BE2C (cell line): ENCODE data around the gene OLFM4.

Experiments
- DNase-seq: peaks from one replicate; pipeline ENCODE4 v3.0.0-alpha.2; 2020
- H3K27me3 ChIP-seq: fragments of 250-450 bp; sonication (Bioruptor Pico); 2 replicates; pipeline ENCODE4 v1.5.1; 2020; ENCODE audit warnings: mild to moderate bottlenecking
- H3K36me3 ChIP-seq: fragments of 250-450 bp; sonication (Bioruptor Pico); 2 replicates; pipeline ENCODE4 v1.5.1; 2020; ENCODE audit warnings: mild to moderate bottlenecking
- H3K4me1 ChIP-seq: fragments of 250-450 bp; sonication (Bioruptor Pico); 2 replicates; pipeline ENCODE4 v1.5.1; 2020
- H3K4me3 ChIP-seq: 2 replicates; pipeline ENCODE4 v1.5.1; 2011; ENCODE audit warnings: low read depth, low read length
- H3K9me3 ChIP-seq: fragments of 250-450 bp; sonication (Bioruptor Pico); 2 replicates; pipeline ENCODE4 v1.5.1; 2020
- CTCF ChIP-seq: IDR thresholded peaks from 2 replicates; pipeline ENCODE4 v1.5.1; 2012; ENCODE audit warnings: mild to moderate bottlenecking, low read depth, low read length

OLFM4 gene

GRCh38 chr13:53054569-53054968 is 26.0 kb downstream of the OLFM4 start:
- no peaks in the 10 kb centered on the region for H3K9me3 ChIP-seq
- no peak overlapping the region for H3K4me3 ChIP-seq
- H3K27me3 ChIP-seq, result peaks cover 8% of the 10 kb centered on the region; the same call in 1 of the 2 replicates
- no peak for DNase-seq
- no peaks in the 10 kb centered on the region for H3K4me1 ChIP-seq
- no peak for TF ChIP-seq CTCF
- no peaks in the 10 kb centered on the region for H3K36me3 ChIP-seq

GRCh38 chr13:53058065-53058679 is 29.6 kb downstream of the OLFM4 start:
- peaks cover 21% of the 10 kb centered on the region for H3K27me3 ChIP-seq
- H3K9me3 ChIP-seq, result no peaks in the 10 kb centered on the region
- no peak overlapping the region for H3K4me3 ChIP-seq
- no peaks in the 10 kb centered on the region for H3K4me1 ChIP-seq
- no peak for TF ChIP-seq CTCF
- DNase-seq, result no peak
- no peaks in the 10 kb centered on the region for H3K36me3 ChIP-seq

GRCh38 chr13:53060840-53061490 is 32.4 kb downstream of the OLFM4 start:
- Histone ChIP-seq H3K9me3 (no peaks in the 10 kb centered on the region; the same call in 1 of the 2 replicates), H3K27me3 (peaks cover 30% of the 10 kb centered on the region), H3K36me3 (no peaks in the 10 kb centered on the region), H3K4me3 (no peak overlapping the region), H3K4me1 (peaks cover 8% of the 10 kb centered on the region)
- TF ChIP-seq CTCF, result no peak
- DNase-seq, result no peak

GRCh38 chr13:53064731-53065130 is 36.1 kb downstream of the OLFM4 start:
- TF ChIP-seq CTCF, result no peak
- H3K4me3 ChIP-seq, result no peak overlapping the region
- H3K27me3 ChIP-seq, result peaks cover 33% of the 10 kb centered on the region
- peak; percentile 55 for DNase-seq
- H3K9me3 ChIP-seq, result no peaks in the 10 kb centered on the region; the same call in 1 of the 2 replicates
- peaks cover 8% of the 10 kb centered on the region for H3K4me1 ChIP-seq
- no peaks in the 10 kb centered on the region for H3K36me3 ChIP-seq

GRCh38 chr13:53066411-53066810 is 37.8 kb downstream of the OLFM4 start:
- no peaks in the 10 kb centered on the region for H3K36me3 ChIP-seq
- no peak for TF ChIP-seq CTCF
- peaks cover 28% of the 10 kb centered on the region for H3K27me3 ChIP-seq
- H3K4me3 ChIP-seq, result no peak overlapping the region
- no peak for DNase-seq
- H3K9me3 ChIP-seq, result no peaks in the 10 kb centered on the region; the same call in 1 of the 2 replicates
- peaks cover 8% of the 10 kb centered on the region for H3K4me1 ChIP-seq
